Skeletal muscle satellite cell (primary cell): Measurements from ENCODE around the gene EEPD1.

Experiments
- H3K27me3 ChIP-seq: 2 replicates; pipeline ENCODE4 v1.7.0; 2013; ENCODE audit warnings: low read length; ENCODE audit not compliant: control insufficient read depth, insufficient read depth
- H3K36me3 ChIP-seq: 2 replicates; pipeline ENCODE4 v1.7.0; 2013; ENCODE audit warnings: mild to moderate bottlenecking, control low read depth, low read length; ENCODE audit not compliant: insufficient read depth
- H3K4me1 ChIP-seq: 2 replicates; pipeline ENCODE4 v1.7.0; 2013; ENCODE audit warnings: low read length; ENCODE audit not compliant: control insufficient read depth, insufficient read depth
- H3K4me2 ChIP-seq: 2 replicates; pipeline ENCODE4 v1.7.0; 2013; ENCODE audit warnings: mild to moderate bottlenecking, low read length
- H3K4me3 ChIP-seq: 2 replicates; pipeline ENCODE4 v1.7.0; 2013; ENCODE audit warnings: low read length
- H3K9ac ChIP-seq: 2 replicates; pipeline ENCODE4 v1.7.0; 2013; ENCODE audit warnings: mild to moderate bottlenecking, low read depth, low read length, moderate library complexity
- H3K9me3 ChIP-seq: replicated peaks from 2 replicates; pipeline ENCODE4 v1.7.0; 2013; ENCODE audit warnings: mild to moderate bottlenecking, control low read depth, low read length

Gene EEPD1

DNA sequence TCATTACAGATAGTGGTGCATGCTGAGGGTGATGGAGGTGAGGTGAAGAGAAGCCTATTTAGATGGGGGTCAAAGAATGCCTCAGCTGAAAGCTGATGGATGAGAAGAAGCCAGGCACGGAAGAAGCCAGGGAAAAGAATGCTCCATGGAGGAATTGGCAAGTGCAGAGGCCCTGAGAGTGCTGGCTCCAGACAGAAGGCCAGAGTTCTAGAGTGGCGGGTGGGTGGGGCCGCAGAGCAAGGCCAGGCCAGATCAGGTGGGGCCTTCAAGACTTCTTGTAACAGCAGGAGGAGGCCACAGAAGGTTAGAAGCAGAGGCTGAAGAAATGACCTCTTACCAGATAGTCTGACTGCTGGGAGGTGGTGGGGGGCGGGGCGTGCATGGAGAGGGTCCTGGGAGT, 7.3 kb downstream of the EEPD1 start:
- Histone ChIP-seq H3K36me3 (no peaks in the 10 kb centered on the region), H3K27me3 (no peaks in the 10 kb centered on the region), H3K4me2 (no peak overlapping the region), H3K9me3 (no peaks in the 10 kb centered on the region), H3K4me1 (peaks cover 10% of the 10 kb centered on the region), H3K9ac (no peak overlapping the region), H3K4me3 (no peak overlapping the region)

- Histone ChIP-seq H3K9me3 (no peaks in the 10 kb centered on the region), H3K4me1 (no peaks in the 10 kb centered on the region), H3K27me3 (no peaks in the 10 kb centered on the region), H3K4me2 (no peak overlapping the region), H3K4me3 (no peak overlapping the region), H3K9ac (no peak overlapping the region), H3K36me3 (no peaks in the 10 kb centered on the region)
Measured at GRCh38 chr7:36161996-36162395, 8.9 kb downstream of the EEPD1 start.

DNA sequence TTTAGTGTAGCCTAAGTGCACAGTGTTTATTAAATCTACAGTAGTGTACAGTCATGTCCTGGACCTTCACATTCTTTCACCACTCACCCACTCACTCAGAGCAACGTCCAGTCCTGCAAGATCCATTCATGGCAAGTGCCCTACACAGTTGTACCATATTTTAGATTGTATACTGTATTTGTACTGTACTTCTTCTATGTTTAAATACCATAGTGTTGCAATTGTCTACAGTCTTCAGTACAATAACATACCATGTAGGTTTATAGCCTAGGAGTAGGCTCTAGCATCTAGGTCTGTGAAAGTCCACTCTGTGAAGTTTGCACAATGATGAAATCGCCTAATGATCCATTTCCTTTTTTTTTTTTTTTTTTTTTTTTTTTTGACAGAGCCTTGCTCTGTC, 12.0 kb downstream of the EEPD1 start:
- Histone ChIP-seq H3K4me1 (no peaks in the 10 kb centered on the region), H3K4me2 (no peak overlapping the region), H3K36me3 (no peaks in the 10 kb centered on the region), H3K9me3 (no peaks in the 10 kb centered on the region), H3K4me3 (no peak overlapping the region), H3K27me3 (no peaks in the 10 kb centered on the region), H3K9ac (no peak overlapping the region)

GRCh38 chr7:36165802-36166201, 12.7 kb downstream of the EEPD1 start:
- H3K9ac ChIP-seq, result no peak overlapping the region
- H3K4me2 ChIP-seq, result no peak overlapping the region
- H3K4me3 ChIP-seq, result no peak overlapping the region
- no peaks in the 10 kb centered on the region for H3K36me3 ChIP-seq
- H3K4me1 ChIP-seq, result no peaks in the 10 kb centered on the region
- no peaks in the 10 kb centered on the region for H3K9me3 ChIP-seq
- H3K27me3 ChIP-seq, result no peaks in the 10 kb centered on the region

DNA sequence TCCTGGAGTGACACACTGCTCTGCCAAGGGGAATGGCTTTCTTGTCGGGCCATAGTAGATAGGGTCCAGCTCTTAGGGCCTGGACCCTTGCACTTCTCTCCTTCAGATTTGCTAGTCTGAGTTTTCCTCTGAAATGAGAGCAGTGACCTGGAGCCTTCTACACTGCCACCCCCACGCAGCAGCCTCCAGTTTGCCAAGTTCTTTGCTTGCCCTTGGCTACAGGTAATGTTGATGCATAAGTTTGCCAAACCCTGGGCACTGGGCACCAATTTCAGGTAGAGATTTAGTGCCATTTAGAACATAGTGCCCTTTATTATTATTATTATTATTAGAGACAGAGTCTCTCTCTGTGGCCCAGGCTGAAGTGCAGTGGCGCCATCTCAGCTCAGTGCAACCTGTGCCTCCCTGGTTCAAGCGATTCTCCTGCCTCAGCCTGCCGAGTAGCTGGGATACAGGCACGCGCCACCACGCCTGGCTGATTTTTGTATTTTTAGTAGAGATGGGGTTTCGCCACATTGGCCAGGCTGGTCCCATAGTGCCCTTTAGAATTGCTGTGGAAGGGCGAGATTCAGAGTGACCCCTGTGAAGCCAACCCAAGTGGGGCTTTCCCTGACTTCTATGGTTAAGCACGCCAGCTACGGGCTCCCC, 14.5 kb downstream of the EEPD1 start:
- Histone ChIP-seq H3K4me3 (no peak overlapping the region), H3K9ac (no peak overlapping the region), H3K9me3 (no peaks in the 10 kb centered on the region), H3K4me1 (no peaks in the 10 kb centered on the region), H3K27me3 (no peaks in the 10 kb centered on the region), H3K4me2 (no peak overlapping the region), H3K36me3 (no peaks in the 10 kb centered on the region)

GRCh38 chr7:36171503-36171902, 18.4 kb downstream of the EEPD1 start:
- H3K4me3 ChIP-seq, result no peak overlapping the region
- H3K9me3 ChIP-seq, result no peaks in the 10 kb centered on the region
- H3K27me3 ChIP-seq, result no peaks in the 10 kb centered on the region
- H3K4me1 ChIP-seq, result no peaks in the 10 kb centered on the region
- no peak overlapping the region for H3K4me2 ChIP-seq
- no peaks in the 10 kb centered on the region for H3K36me3 ChIP-seq
- no peak overlapping the region for H3K9ac ChIP-seq

- no peak overlapping the region for H3K4me2 ChIP-seq
- H3K36me3 ChIP-seq, result no peaks in the 10 kb centered on the region
- no peaks in the 10 kb centered on the region for H3K4me1 ChIP-seq
- H3K27me3 ChIP-seq, result no peaks in the 10 kb centered on the region
- no peak overlapping the region for H3K9ac ChIP-seq
- H3K9me3 ChIP-seq, result no peaks in the 10 kb centered on the region
- H3K4me3 ChIP-seq, result no peak overlapping the region
Measured at GRCh38 chr7:36175886-36176285, 22.8 kb downstream of the EEPD1 start.

DNA sequence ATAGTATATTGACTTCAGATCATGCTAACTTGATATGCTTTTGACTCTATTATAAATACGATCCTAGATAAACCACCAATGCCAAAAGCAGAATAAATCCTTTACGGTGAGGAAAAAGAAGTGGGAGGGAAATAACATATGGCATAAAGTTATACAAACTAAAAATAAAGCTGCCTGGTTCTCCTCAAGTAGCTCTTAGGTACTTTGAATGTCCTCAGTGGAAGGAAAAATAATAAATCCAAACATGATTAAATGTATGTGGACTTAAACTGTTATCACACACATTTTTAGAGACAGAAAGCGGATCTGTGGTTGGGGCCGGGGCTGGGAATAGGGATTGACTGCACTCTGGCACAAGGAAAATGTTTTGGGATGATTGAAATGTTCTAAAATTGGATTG, 23.6 kb downstream of the EEPD1 start:
- no peaks in the 10 kb centered on the region for H3K4me1 ChIP-seq

GRCh38 chr7:36180121-36180520, 27.1 kb downstream of the EEPD1 start:
- no peaks in the 10 kb centered on the region for H3K36me3 ChIP-seq
- no peaks in the 10 kb centered on the region for H3K9me3 ChIP-seq
- no peaks in the 10 kb centered on the region for H3K27me3 ChIP-seq
- H3K9ac ChIP-seq, result no peak overlapping the region
- H3K4me2 ChIP-seq, result no peak overlapping the region
- H3K4me1 ChIP-seq, result no peaks in the 10 kb centered on the region
- H3K4me3 ChIP-seq, result no peak overlapping the region

More for the DNA sequence above, 23.6 kb downstream of the EEPD1 start:
- Histone ChIP-seq H3K4me3 (no peak overlapping the region), H3K9me3 (no peaks in the 10 kb centered on the region), H3K9ac (no peak overlapping the region), H3K36me3 (no peaks in the 10 kb centered on the region), H3K27me3 (no peaks in the 10 kb centered on the region), H3K4me2 (no peak overlapping the region)

GRCh38 chr7:36181668-36182067, 28.6 kb downstream of the EEPD1 start:
- no peaks in the 10 kb centered on the region for H3K4me1 ChIP-seq
- H3K9ac ChIP-seq, result no peak overlapping the region
- H3K4me3 ChIP-seq, result no peak overlapping the region
- H3K27me3 ChIP-seq, result no peaks in the 10 kb centered on the region
- no peaks in the 10 kb centered on the region for H3K9me3 ChIP-seq
- H3K4me2 ChIP-seq, result no peak overlapping the region
- no peaks in the 10 kb centered on the region for H3K36me3 ChIP-seq

DNA sequence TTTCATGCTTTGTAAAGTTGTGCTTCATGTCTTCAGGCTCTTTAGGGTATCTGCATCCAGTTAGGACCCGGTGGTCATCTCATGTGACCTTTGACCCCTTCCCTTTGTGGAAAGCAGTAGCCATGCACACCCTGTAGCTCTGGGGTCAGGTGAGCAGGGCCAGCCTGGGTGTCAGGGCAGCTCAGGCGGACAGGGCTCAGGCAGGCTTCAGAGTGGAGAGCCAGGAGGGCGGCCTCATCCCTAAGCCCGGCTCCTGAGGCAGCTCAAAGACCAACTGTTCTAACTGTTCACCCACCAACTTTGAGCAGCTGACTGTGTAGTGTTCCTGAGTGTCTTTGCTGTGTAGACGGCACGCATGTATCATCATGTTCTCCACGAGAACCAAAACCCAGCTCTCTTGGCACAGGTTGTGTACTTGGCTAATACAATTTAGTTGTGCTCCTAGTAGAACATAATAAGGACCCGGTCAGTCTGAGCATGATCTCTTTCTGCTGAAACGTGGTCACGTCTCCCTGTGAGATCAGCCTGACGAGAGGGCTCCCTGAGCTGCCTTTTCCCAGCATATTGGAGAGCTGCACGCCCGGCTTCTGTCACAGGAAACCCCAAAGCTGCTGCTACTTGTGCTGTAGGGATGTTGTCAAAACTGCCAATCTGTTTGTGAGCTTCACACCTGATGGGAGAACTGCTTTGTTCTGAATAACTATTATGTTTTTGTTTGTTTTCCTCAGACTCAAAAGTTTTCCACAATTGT, 30.0 kb downstream of the EEPD1 start:
- Histone ChIP-seq H3K4me2 (no peak overlapping the region), H3K27me3 (no peaks in the 10 kb centered on the region), H3K4me1 (no peaks in the 10 kb centered on the region), H3K9me3 (no peaks in the 10 kb centered on the region), H3K4me3 (no peak overlapping the region), H3K9ac (no peak overlapping the region), H3K36me3 (no peaks in the 10 kb centered on the region)

GRCh38 chr7:36185092-36185491, 32.0 kb downstream of the EEPD1 start:
- H3K9me3 ChIP-seq, result no peaks in the 10 kb centered on the region
- H3K4me1 ChIP-seq, result no peaks in the 10 kb centered on the region
- H3K27me3 ChIP-seq, result no peaks in the 10 kb centered on the region
- no peak overlapping the region for H3K4me3 ChIP-seq
- no peak overlapping the region for H3K9ac ChIP-seq
- H3K36me3 ChIP-seq, result no peaks in the 10 kb centered on the region
- no peak overlapping the region for H3K4me2 ChIP-seq
